HG03378 (cell line): ENCODE data around the gene NDUFAF5.
A peak's percentile ranks its signal among the peaks of the same experiment; 100 is the strongest.

Experiments used
- ATAC-seq: cut with Tn5 transposase; IDR thresholded peaks from one replicate; pipeline ENCODE4 v1.9.1; 2021; ENCODE audit warnings: mild to moderate bottlenecking, moderate library complexity; ENCODE audit not compliant: unreplicated experiment

The NDUFAF5 gene

GRCh38 chr20:13777171-13777601, 7.6 kb upstream of the NDUFAF5 start:
- ATAC-seq, result no peak

DNA sequence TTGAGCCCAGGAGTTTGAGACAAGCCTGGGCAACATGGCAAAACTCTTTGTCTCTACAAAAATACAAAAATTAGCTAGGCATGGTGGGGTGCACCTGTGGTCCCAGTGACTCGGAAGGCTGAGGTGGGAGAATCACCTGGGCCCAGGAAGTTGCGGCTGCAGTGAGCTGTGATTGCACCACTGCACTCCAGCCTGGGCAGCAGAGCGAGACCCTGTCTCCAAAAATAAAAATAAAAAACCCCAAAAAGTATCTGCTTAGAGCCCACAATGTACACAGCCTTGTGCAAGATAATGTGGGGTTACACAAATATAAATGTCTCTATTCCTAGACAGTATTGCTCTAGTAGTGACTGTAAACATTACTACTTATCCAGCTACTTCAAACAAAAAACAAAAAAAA, 6.0 kb upstream of the NDUFAF5 start:
- peak; percentile 52 for ATAC-seq

DNA sequence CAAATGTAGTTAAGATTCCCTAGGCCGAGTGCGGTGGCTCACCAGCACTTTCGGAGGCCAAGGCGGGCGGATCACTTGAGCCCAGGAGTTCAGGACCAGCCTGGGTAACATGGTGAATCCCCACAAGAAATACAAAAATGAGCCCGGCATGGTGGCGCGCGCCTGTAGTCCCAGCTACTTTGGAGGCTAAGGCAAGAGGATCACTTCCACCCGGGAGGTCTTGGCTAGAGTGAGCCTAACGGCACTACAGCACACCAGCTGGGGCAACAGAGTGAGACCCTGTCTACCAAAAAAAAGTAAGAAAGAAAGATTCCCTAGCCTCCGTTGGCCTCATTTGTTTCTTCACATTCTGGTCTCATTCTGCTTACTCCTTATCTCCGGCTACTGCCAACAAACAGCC, 1.3 kb upstream of the NDUFAF5 start:
- no peak for ATAC-seq

- peak; percentile 1 for ATAC-seq
Observed at GRCh38 chr20:13784271-13784892, 446 bp upstream of the NDUFAF5 start.

DNA sequence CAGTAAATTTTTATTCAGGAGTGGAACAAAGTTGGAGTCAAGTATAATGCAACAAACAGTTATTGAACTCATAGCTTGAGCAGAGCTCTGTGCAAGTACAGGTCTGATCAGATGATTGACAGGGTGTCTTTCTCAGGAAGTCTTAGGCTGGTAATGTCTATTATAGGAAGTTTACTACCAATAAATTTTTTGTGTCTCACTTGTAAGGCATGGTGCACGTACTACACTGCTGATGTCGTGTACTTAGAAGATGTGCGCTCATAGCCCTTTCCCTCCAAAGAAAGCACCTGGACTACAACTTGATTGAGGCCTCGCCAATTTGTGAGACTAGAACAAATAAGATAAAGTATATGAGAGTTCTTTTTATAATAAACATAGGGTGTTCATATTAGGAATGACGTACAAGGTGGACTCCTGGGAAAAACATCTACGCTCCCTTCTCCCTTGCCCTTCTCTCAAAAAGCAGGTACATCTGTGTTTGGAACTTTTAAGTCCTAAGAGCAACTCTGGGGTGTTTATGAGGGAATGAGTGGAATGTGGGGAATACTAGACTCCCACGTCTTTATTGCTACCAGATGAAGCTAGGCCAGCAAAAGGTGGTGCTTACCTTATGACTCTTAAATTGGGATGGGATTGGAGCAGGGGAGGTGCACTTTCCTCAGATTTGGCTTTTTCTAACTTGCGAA, 1.5 kb downstream of the NDUFAF5 start:
- ATAC-seq, result no peak

DNA sequence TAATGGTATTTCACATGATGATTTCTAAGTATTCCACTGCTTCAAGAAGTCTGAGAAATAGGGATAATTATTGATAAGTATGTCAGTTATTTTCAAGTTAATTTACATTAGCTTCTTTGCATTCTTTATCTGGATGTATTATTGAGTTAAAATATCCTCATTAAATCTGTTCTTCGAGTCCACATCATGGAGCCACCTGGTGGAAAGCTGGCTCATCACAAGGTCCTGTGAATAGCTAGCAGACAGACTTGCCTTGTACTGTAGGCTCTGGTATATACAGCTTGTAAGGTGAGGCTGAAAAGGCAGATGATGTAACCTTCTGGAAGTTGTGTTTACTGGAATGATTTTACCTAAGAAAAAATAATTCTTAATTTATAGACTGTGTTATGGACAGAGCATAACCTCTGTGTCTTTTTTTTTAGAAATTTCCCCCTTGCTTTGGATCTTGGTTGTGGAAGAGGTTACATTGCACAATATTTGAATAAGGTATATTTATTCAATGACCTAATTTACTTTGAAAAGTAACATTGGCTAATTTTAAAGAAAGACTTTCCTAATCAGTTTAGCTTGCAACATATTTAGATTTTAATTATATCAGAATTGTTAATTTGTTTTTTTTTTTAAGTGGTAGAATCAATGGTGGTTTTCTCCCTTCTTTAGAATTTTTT, 3.5 kb downstream of the NDUFAF5 start:
- ATAC-seq, result peak; percentile 39

DNA sequence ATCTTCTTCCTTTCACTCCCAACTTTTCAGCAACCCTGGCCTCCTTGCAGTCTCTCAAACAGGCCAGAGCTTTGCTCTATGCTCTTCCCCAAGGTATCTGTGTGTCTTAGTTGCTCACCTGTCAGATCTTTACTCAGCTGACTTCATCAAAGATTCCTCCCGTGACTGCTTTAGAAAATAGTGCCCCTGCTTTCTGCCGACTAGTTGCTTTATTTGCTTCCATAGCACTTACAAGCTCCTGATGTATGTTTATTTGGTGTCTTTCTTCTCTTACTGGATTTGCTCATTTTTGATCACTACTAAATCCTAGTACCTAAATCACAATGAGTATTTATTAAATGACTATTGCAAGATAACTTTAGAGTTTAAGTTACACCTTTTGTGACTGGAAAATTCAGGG, 5.9 kb downstream of the NDUFAF5 start:
- no peak for ATAC-seq

- ATAC-seq, result no peak
Observed at GRCh38 chr20:13791540-13792459, 7.0 kb downstream of the NDUFAF5 start.

DNA sequence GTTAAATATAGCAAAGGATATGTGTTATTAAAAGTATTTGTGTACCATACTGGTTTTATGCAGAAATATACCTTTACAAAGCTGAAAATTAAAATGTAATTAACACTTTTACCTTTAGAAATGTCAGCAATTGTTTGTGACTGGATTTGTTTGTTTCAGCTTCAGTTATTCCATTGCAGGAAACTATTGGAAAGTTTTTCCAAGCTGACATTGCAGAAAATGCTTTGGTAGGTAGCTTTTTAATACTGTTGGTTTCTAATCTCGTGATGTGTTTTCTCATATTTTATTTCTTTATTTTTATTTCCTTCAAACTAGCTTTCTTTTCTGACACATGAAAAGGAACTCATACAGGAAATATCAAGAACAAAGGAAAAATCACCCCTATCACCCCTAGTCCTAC, 8.2 kb downstream of the NDUFAF5 start:
- ATAC-seq, result no peak

GRCh38 chr20:13794667-13795066, 9.8 kb downstream of the NDUFAF5 start:
- no peak for ATAC-seq

DNA sequence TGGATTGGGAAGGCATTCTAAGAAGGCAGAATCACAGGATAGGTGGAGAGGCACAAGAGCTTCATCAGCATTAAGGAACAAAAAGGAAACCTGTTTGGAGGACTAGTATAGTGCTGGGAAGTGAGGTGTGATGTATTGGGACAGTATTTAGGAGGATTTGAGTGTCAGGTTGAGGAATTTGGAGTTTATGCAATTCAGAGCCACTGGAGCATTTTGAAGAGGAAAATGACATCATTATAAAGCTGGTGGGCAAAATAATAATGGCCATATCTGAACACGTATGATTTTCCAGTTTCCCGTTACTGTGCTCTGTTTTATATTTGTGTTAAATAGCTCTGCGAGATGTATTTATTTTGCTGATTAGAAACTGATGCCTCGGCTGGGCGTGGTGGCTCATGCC, 14.2 kb downstream of the NDUFAF5 start:
- no peak for ATAC-seq

- ATAC-seq, result no peak
Observed at GRCh38 chr20:13799974-13800373, 15.1 kb downstream of the NDUFAF5 start.

DNA sequence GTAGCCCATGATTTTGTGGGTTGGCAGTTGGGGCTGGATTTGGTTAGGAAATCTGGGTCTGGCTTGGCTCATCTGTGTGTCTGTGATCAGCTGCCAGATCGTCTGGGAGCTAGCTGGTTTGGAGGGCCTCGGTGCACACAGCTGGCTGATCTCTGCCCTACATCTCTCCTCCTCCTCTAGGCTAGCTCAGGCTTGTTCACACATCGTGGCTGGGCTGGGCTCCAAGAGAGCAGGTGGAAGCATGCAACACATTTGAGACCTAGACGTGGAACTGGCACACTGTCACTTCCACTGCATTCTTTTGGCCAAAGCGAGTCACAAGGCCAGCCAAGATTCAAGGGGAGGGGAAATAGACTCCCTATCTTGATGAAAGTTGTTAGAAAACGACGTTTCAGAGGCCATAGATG, 15.9 kb downstream of the NDUFAF5 start:
- ATAC-seq, result no peak

DNA sequence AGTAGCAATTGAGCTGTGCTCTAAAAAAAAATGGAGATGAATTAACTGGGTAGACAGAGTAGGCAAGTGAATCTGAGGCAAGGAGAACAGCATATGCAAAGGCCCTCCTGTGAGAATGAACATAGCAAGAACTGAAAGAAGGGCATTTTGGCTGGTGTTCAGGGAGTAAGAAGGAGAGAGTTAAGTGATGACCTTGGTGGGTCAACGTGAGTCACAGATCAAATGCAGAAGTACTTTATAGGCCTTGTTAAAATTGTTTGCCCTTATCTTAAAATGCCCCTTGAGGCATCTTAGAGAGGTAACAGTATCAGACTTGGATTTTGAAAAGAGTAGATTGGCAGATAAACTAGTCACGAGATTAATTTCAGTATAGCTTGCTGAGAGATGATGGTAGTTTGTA, 24.5 kb downstream of the NDUFAF5 start:
- ATAC-seq, result no peak

GRCh38 chr20:13809855-13810254, 25.0 kb downstream of the NDUFAF5 start:
- ATAC-seq, result no peak

- no peak for ATAC-seq
Observed at GRCh38 chr20:13810446-13810845, 25.6 kb downstream of the NDUFAF5 start.

DNA sequence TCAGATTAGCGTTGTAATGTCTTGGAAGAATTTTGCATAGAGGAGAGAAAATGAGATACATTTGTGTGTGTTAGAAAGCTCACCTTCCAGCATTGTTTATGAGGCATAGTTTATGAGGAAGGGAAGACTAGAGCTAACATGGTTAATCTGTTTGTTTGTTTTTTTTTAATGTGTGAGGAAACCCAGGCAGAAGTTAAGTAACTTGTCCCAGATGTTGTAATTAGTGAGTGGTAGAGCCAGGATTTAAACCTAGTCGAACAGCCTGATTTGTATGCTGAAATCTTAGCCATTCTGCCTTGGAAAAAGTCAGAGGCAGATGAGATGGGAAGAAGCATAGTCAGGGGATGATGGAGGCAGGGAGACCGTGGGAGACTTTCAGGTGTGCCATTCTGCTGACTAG, 29.1 kb downstream of the NDUFAF5 start:
- no peak for ATAC-seq

GRCh38 chr20:13814672-13815071, 29.8 kb downstream of the NDUFAF5 start:
- ATAC-seq, result no peak

GRCh38 chr20:13816757-13817156, 31.9 kb downstream of the NDUFAF5 start:
- no peak for ATAC-seq

- no peak for ATAC-seq
Observed at GRCh38 chr20:13817342-13817741, 32.5 kb downstream of the NDUFAF5 start.
